Liver (tissue), 3 donors: ENCODE results near the gene RRP8.

Source experiments
- ATF3 ChIP-seq: IDR thresholded peaks from 2 replicates; pipeline ENCODE4 v1.6.1; 2016; ENCODE audit warnings: antibody characterized with exemption
- CTCF ChIP-seq: fragments of 150-350 bp; IDR thresholded peaks from 2 replicates; pipeline ENCODE4 v1.5.1; 2017; ENCODE audit warnings: improper control_type of control experiment, low read depth, low read length; ENCODE audit not compliant: missing input control
- EGR1 ChIP-seq, 2 donors: IDR thresholded peaks; 2 replicates each; pipeline ENCODE4 v1.6.1; 2016 to 2018; ENCODE audit warnings: antibody characterized with exemption in 2 of 2, low read depth in 2 of 2
- FOXA1 ChIP-seq: IDR thresholded peaks from 2 replicates; pipeline ENCODE4 v1.6.1; 2016; ENCODE audit warnings: antibody characterized with exemption
- GABPA ChIP-seq, 2 donors: IDR thresholded peaks in 1 of 2; conservative IDR thresholded peaks in 1 of 2; 2 replicates each; pipeline ENCODE4 v1.6.1; 2016; ENCODE audit warnings: antibody characterized with exemption in 2 of 2, mild to moderate bottlenecking in 1 of 2, moderate library complexity in 1 of 2
- HNF4A ChIP-seq, 2 donors: conservative IDR thresholded peaks; 2 replicates each; pipeline ENCODE4 v1.6.1; 2016; ENCODE audit warnings: antibody characterized with exemption in 2 of 2, mild to moderate bottlenecking in 2 of 2
- JUND ChIP-seq, 2 donors: IDR thresholded peaks; 2 replicates each; pipeline ENCODE4 v1.6.1; 2016; ENCODE audit warnings: antibody characterized with exemption in 2 of 2
- MAX ChIP-seq: IDR thresholded peaks from 2 replicates; pipeline ENCODE4 v1.6.1; 2016; ENCODE audit warnings: antibody characterized with exemption
- RAD21 ChIP-seq, 2 donors: IDR thresholded peaks; 2 replicates each; pipeline ENCODE4 v1.6.1; 2016; ENCODE audit warnings: antibody characterized with exemption in 2 of 2, mild to moderate bottlenecking in 2 of 2
- REST ChIP-seq: IDR thresholded peaks from 2 replicates; pipeline ENCODE4 v1.6.1; 2016; ENCODE audit warnings: antibody characterized with exemption, mild to moderate bottlenecking
- RXRA ChIP-seq, 2 donors: IDR thresholded peaks; 2 replicates each; pipeline ENCODE4 v1.6.1; 2017 to 2018; ENCODE audit warnings: antibody characterized with exemption in 2 of 2, mild to moderate bottlenecking in 1 of 2
- SP1 ChIP-seq: IDR thresholded peaks from 2 replicates; pipeline ENCODE4 v1.6.1; 2018; ENCODE audit warnings: antibody characterized with exemption, mild to moderate bottlenecking
- TAF1 ChIP-seq: conservative IDR thresholded peaks from 2 replicates; pipeline ENCODE4 v1.6.1; 2016; ENCODE audit warnings: antibody characterized with exemption, mild to moderate bottlenecking
- YY1 ChIP-seq: IDR thresholded peaks from 2 replicates; pipeline ENCODE4 v1.6.1; 2016; ENCODE audit warnings: antibody characterized with exemption, mild to moderate bottlenecking
- donor health status: healthy.
- donor health status: healthy.

GRCh38 chr11:6563667-6564066 lies 39.7 kb downstream of the RRP8 start:
- no peak for TF ChIP-seq REST
- no peak for TF ChIP-seq CTCF
- TF ChIP-seq JUND (IDR thresholded peaks at IDR 0.05), result no peak
- no peak for TF ChIP-seq MAX
- no peak for TF ChIP-seq RXRA (IDR thresholded peaks at IDR 0.05)
- no peak for TF ChIP-seq RAD21 (IDR thresholded peaks at IDR 0.05)
- TF ChIP-seq YY1, result no peak
- no peak for TF ChIP-seq ATF3
- TF ChIP-seq TAF1, result no peak
- no peak for TF ChIP-seq HNF4A (conservative IDR thresholded peaks at IDR 0.05)
- no peak for TF ChIP-seq SP1
- TF ChIP-seq EGR1 (IDR thresholded peaks at IDR 0.05; ENCODE audit: low read depth in 2 of 2), result no peak
- no peak for TF ChIP-seq GABPA (IDR thresholded peaks at IDR 0.05 in 1 of 2, conservative IDR thresholded peaks at IDR 0.05 in 1 of 2)
- no peak for TF ChIP-seq FOXA1
